ENCODE measurements around the gene SHANK1.
A peak's percentile ranks its signal among the peaks of the same experiment; 100 is the strongest.

Gene SHANK1

GRCh38 chr19:50673118-50673517, 46.5 kb downstream of the SHANK1 start:
- no peak for FAIRE-seq
- TF ChIP-seq SPI1 (IDR thresholded peaks at IDR 0.05; ENCODE audit: low read depth, low read length) (no peak), POU2F2 (IDR thresholded peaks at IDR 0.05; ENCODE audit: low read depth, low read length) (no peak), PAX5 (IDR thresholded peaks at IDR 0.05; ENCODE audit: insufficient read depth, low read length, severe bottlenecking) (no peak), TAF1 (IDR thresholded peaks at IDR 0.05; ENCODE audit: low read depth, low read length) (no peak), POLR2A (IDR thresholded peaks at IDR 0.05; ENCODE audit: low read depth, low read length) (no peak), POLR2AphosphoS5 (IDR thresholded peaks at IDR 0.05; ENCODE audit: low read depth, low read length) (no peak)
- DNase-seq (ENCODE audit: insufficient read length, low spot score): no peak

- TF ChIP-seq PAX5 (IDR thresholded peaks at IDR 0.05; ENCODE audit: insufficient read depth, low read length, severe bottlenecking) (no peak), SPI1 (IDR thresholded peaks at IDR 0.05; ENCODE audit: low read depth, low read length) (no peak), TAF1 (IDR thresholded peaks at IDR 0.05; ENCODE audit: low read depth, low read length) (no peak), POU2F2 (IDR thresholded peaks at IDR 0.05; ENCODE audit: low read depth, low read length) (no peak), POLR2A (IDR thresholded peaks at IDR 0.05; ENCODE audit: low read depth, low read length) (no peak), POLR2AphosphoS5 (IDR thresholded peaks at IDR 0.05; ENCODE audit: low read depth, low read length) (no peak)
- no peak for FAIRE-seq
- no peak for DNase-seq (ENCODE audit: insufficient read length, low spot score)
Measured at GRCh38 chr19:50670102-50670380, 49.6 kb downstream of the SHANK1 start.

DNA sequence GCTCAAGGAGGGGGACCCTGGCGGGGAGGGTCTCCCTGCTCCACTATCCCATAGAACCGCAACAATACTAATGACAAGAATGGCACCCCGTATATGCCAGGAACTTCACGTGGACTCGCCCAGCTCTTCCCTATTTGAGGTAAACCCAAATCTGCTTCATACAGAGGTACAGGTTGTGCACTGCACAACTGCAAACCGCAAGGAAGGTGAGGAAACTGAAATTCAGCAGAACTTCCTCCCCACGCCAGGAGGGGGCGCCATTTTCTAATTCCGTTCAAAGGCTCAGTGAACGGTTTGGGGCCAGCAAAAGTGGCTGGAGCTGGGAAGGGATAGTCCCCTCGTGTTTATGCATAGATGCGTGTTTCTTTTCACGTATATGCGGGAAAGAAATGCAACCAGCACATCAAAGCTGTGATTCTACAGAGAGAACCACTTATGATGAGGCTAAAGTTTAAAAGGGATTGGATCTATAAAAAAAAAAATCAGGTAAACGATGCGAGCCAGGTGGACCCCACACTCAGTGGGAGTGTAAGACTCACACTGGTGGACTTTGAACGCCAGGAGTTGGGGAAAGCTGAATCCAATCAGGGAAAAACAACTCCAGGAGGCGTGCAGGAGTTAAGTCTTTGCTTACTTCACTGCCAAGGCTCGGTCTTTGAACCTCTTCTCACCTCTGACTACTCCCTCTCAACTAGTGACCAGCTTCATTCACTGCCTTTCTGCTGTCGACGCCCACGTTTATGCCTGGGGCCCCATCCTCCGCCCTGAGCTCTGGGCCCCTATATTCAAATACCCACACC, 50.1 kb downstream of the SHANK1 start:
- DNase-seq (ENCODE audit: insufficient read length, low spot score): no peak
- TF ChIP-seq POLR2A (IDR thresholded peaks at IDR 0.05; ENCODE audit: low read depth, low read length): no peak
- no peak for TF ChIP-seq POU2F2 (IDR thresholded peaks at IDR 0.05; ENCODE audit: low read depth, low read length)
- TF ChIP-seq POLR2AphosphoS5 (IDR thresholded peaks at IDR 0.05; ENCODE audit: low read depth, low read length): no peak
- no peak for TF ChIP-seq PAX5 (IDR thresholded peaks at IDR 0.05; ENCODE audit: insufficient read depth, low read length, severe bottlenecking)
- TF ChIP-seq SPI1 (IDR thresholded peaks at IDR 0.05; ENCODE audit: low read depth, low read length): no peak
- TF ChIP-seq TAF1 (IDR thresholded peaks at IDR 0.05; ENCODE audit: low read depth, low read length): no peak
- peak; percentile 38 for FAIRE-seq

DNA sequence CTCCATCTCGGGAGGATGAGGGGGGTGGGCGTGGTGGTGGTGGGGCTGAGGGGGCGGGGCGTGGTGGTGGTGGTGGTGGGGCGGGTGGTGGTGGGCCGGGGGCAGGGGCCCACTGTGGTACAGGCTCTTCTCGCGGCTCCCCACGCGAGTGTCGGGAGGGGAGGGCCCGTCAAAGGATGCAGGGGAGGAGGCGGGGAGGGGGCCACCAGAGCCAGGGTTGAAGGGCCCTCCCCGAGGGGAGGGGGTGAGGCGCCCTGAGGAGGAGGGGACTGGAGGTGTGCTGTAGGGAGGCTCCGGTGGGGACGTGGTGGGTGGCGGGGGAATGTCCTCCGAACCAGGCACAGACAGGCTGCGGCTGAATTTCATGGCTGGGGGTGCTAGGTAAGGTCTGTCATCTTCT, 50.7 kb downstream of the SHANK1 start:
- DNase-seq (ENCODE audit: insufficient read length, low spot score) (no peak), FAIRE-seq (no peak)
- no peak for TF ChIP-seq PAX5 (IDR thresholded peaks at IDR 0.05; ENCODE audit: insufficient read depth, low read length, severe bottlenecking)
- TF ChIP-seq POU2F2 (IDR thresholded peaks at IDR 0.05; ENCODE audit: low read depth, low read length): no peak
- no peak for TF ChIP-seq TAF1 (IDR thresholded peaks at IDR 0.05; ENCODE audit: low read depth, low read length)
- no peak for TF ChIP-seq SPI1 (IDR thresholded peaks at IDR 0.05; ENCODE audit: low read depth, low read length)
- no peak for TF ChIP-seq POLR2A (IDR thresholded peaks at IDR 0.05; ENCODE audit: low read depth, low read length)
- no peak for TF ChIP-seq POLR2AphosphoS5 (IDR thresholded peaks at IDR 0.05; ENCODE audit: low read depth, low read length)

DNA sequence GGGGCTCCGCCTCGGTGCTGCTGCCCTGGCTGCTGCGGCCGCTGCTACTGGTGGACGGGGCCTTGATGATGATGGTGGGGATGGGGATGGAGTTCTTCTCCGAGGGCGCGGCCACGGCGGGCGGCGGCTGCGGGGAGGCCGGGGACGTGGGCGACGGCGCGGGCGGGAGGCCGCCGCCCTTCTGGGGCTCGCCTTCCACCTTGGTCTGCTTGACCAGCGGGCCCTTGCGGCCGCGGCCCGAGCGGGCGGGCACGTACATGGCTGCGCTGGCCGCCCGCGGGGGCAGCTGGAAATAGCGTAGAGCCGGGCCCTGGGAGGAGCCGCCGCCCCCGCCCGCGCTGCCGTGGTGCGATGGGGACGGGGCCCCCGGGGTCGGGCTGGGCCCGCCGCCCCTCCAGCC, 51.2 kb downstream of the SHANK1 start:
- DNase-seq (ENCODE audit: insufficient read length, low spot score) (no peak), FAIRE-seq (no peak)
- no peak for TF ChIP-seq POLR2A (IDR thresholded peaks at IDR 0.05; ENCODE audit: low read depth, low read length)
- no peak for TF ChIP-seq TAF1 (IDR thresholded peaks at IDR 0.05; ENCODE audit: low read depth, low read length)
- TF ChIP-seq POLR2AphosphoS5 (IDR thresholded peaks at IDR 0.05; ENCODE audit: low read depth, low read length): no peak
- TF ChIP-seq POU2F2 (IDR thresholded peaks at IDR 0.05; ENCODE audit: low read depth, low read length): no peak
- TF ChIP-seq SPI1 (IDR thresholded peaks at IDR 0.05; ENCODE audit: low read depth, low read length): no peak
- TF ChIP-seq PAX5 (IDR thresholded peaks at IDR 0.05; ENCODE audit: insufficient read depth, low read length, severe bottlenecking): no peak

DNA sequence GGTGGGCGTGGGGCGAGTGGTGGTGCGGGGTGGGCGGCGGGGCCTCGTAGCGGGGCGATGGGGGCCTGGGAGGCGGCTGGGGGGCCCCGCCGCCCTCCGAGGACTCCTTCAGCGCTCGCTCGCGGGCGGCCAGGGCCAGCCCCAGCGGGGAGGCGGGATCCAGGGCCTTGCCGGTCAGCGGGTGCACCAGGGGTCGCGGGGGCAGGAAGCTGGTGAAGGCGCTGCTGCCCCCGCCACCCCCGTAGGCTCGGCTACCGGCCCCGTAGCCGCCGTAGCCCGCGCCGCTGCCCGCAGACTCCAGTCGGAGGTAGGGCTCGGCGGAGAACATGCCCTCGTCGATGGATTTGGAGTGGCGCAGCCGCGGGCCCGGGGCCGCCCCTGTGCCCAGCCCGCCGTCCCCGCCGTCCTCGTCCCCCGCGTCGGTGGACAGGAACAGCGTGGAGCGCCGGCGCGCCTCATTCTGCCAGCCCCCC, 51.8 kb downstream of the SHANK1 start:
- FAIRE-seq (no peak), DNase-seq (ENCODE audit: insufficient read length, low spot score) (no peak)
- no peak for TF ChIP-seq PAX5 (IDR thresholded peaks at IDR 0.05; ENCODE audit: insufficient read depth, low read length, severe bottlenecking)
- no peak for TF ChIP-seq SPI1 (IDR thresholded peaks at IDR 0.05; ENCODE audit: low read depth, low read length)
- TF ChIP-seq POLR2AphosphoS5 (IDR thresholded peaks at IDR 0.05; ENCODE audit: low read depth, low read length): no peak
- no peak for TF ChIP-seq POLR2A (IDR thresholded peaks at IDR 0.05; ENCODE audit: low read depth, low read length)
- TF ChIP-seq POU2F2 (IDR thresholded peaks at IDR 0.05; ENCODE audit: low read depth, low read length): no peak
- TF ChIP-seq TAF1 (IDR thresholded peaks at IDR 0.05; ENCODE audit: low read depth, low read length): no peak

DNA sequence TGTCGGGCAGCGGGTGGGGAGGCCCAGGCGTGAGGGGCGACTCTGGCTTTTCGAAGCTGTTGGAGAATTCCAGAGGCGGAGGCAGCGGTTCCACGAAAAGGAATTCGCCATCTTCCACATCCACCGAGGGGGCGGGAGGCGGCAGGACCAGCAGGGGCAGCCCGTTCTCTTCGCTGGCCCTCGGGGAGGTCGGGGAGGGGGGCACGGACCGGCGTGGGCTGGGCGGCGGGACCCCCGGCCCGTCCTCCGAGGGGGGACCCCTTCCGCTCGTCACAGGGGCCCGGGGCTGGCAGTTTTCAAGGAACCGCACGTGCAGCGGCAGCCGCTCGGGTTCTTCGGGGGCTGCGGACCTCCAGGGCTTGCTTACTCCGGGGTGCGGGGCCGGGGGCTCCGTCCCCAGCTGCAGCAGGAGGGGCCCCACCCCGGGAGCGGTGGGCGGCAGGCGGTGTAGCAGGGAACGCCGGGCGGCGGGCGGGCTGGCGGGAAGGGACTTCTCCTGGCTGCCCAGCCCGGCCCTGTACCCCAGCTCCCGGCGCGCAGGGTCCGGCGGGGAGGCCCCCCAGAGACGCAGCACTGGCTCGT, 52.3 kb downstream of the SHANK1 start:
- TF ChIP-seq POLR2AphosphoS5 (IDR thresholded peaks at IDR 0.05; ENCODE audit: low read depth, low read length): no peak
- no peak for TF ChIP-seq PAX5 (IDR thresholded peaks at IDR 0.05; ENCODE audit: insufficient read depth, low read length, severe bottlenecking)
- TF ChIP-seq POLR2A (IDR thresholded peaks at IDR 0.05; ENCODE audit: low read depth, low read length): no peak
- no peak for TF ChIP-seq TAF1 (IDR thresholded peaks at IDR 0.05; ENCODE audit: low read depth, low read length)
- no peak for TF ChIP-seq POU2F2 (IDR thresholded peaks at IDR 0.05; ENCODE audit: low read depth, low read length)
- TF ChIP-seq SPI1 (IDR thresholded peaks at IDR 0.05; ENCODE audit: low read depth, low read length): no peak
- no peak for FAIRE-seq
- no peak for DNase-seq (ENCODE audit: insufficient read length, low spot score)

DNA sequence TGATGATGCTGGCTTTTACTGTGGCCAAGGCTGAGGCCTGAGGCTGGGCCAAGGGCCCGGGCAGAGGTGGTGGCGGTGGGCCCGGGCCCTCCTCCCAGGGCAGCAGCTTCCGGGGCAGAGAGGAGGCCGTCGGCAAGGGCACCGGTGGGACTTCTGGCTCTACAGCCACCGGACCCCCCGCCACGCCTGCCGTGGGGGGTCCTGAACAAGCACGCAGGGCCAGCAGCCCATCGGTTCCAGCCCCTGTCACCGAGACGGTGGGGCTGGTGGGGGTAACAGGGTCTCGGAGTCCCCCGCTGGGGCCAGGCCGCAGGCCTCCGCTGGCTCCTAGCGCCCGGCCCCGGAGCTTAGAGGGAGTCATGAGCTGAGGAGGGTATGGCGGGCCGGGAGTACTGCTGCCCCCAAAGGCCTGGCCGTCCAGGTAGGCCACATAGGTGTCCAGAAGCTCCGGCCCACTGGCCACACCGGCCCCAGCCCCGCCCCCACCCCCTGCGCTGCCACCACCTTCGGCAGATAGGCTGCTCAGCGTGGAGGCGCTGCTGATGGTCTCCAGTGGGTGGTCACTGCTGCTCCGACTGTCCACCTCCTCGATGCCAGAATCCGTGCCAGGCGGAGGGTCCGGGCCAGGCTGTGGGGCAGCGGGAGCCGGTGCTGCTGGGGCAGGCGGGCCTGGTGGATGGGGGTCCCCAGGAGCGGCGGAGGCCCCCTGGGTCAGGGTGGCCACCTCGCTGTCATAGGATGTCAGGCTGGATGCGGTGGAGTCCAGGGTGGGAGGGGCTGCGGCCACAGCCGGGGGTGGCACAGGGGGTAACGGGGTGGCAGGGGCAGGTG, 53.0 kb downstream of the SHANK1 start:
- FAIRE-seq: no peak
- TF ChIP-seq POLR2A (IDR thresholded peaks at IDR 0.05; ENCODE audit: low read depth, low read length) (no peak), SPI1 (IDR thresholded peaks at IDR 0.05; ENCODE audit: low read depth, low read length) (no peak), POLR2AphosphoS5 (IDR thresholded peaks at IDR 0.05; ENCODE audit: low read depth, low read length) (no peak), PAX5 (IDR thresholded peaks at IDR 0.05; ENCODE audit: insufficient read depth, low read length, severe bottlenecking) (no peak), POU2F2 (IDR thresholded peaks at IDR 0.05; ENCODE audit: low read depth, low read length) (no peak), TAF1 (IDR thresholded peaks at IDR 0.05; ENCODE audit: low read depth, low read length) (no peak)

DNA sequence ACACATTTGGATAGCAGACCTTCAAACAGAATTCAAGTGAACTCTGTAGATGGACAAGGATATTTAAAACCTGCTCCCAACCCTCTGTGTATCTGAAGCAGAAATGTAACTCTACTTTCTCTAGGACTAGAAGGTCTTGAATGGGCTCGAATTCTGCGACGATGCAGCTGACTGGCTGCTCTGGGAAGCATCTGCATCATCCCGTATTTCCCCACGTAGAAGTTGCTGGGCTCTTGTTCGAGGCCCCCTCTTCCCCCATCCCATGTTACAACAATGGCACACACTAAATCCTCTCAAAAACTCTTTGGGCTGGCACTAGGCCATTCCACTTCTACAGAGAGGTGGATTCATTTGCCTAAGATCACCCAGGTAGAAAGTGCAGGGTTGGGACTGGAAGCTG, 55.4 kb downstream of the SHANK1 start:
- no peak for FAIRE-seq

More for the DNA sequence above, 53.0 kb downstream of the SHANK1 start:
- no peak for DNase-seq (ENCODE audit: insufficient read length, low spot score)

More for the DNA sequence above, 55.4 kb downstream of the SHANK1 start:
- TF ChIP-seq PAX5 (IDR thresholded peaks at IDR 0.05; ENCODE audit: insufficient read depth, low read length, severe bottlenecking) (no peak), POU2F2 (IDR thresholded peaks at IDR 0.05; ENCODE audit: low read depth, low read length) (no peak), SPI1 (IDR thresholded peaks at IDR 0.05; ENCODE audit: low read depth, low read length) (no peak), TAF1 (IDR thresholded peaks at IDR 0.05; ENCODE audit: low read depth, low read length) (no peak), POLR2AphosphoS5 (IDR thresholded peaks at IDR 0.05; ENCODE audit: low read depth, low read length) (no peak), POLR2A (IDR thresholded peaks at IDR 0.05; ENCODE audit: low read depth, low read length) (no peak)
- DNase-seq (ENCODE audit: insufficient read length, low spot score): no peak

Measured in GM12891 (cell line).